Panc1 (cell line): ENCODE results near the gene IQCH. TPM values are rescaled to one million over a fixed set of nuclear protein-coding genes. Genes with fewer than 3 reads are reported as not detected.

Experiments used
- ATAC-seq: fragments of 200-7000 bp; cut with Tn5 transposase; 2 replicates; pipeline ENCODE4 v1.9.1; 2020; ENCODE audit warnings: mild to moderate bottlenecking, moderate library complexity
- BruUV-seq: library from RNA; stranded (reverse); fragments of 400-500 nt; replicated peaks from 2 replicates; lab custom pipeline; 2021; lab: Mats Ljungman, UMichigan
- CTCF ChIA-PET: fragments of 300-600 bp; sonication (Branson Sonifier 250); formaldehyde crosslinking; loops from one replicate; lab custom pipeline; 2022; ENCODE audit warnings: antibody characterized with exemption; lab: Charles Lee
- POLR2A ChIA-PET: fragments of 300-600 bp; sonication (Branson Sonifier 250); formaldehyde crosslinking; loops from one replicate; lab custom pipeline; 2022; ENCODE audit warnings: antibody characterized with exemption; lab: Charles Lee
- DNase-seq: peaks from one replicate; pipeline ENCODE4 v3.0.0-alpha.2; 2010; ENCODE audit warnings: low read depth, low spot score
- H3K27ac ChIP-seq: 2 replicates; pipeline ENCODE4 v1.5.1; 2011; ENCODE audit warnings: mild to moderate bottlenecking, low read length, inconsistent platforms
- H3K27me3 ChIP-seq: fragments of 200-500 bp; sonication (Bioruptor generic); 2 replicates; pipeline ENCODE4 v1.6.0; 2014; ENCODE audit warnings: low read length, inconsistent platforms; ENCODE audit not compliant: control insufficient read depth, insufficient read depth
- H3K36me3 ChIP-seq: fragments of 200-500 bp; sonication (Bioruptor generic); 2 replicates; pipeline ENCODE4 v1.5.1; 2014; ENCODE audit warnings: inconsistent platforms, mild to moderate bottlenecking, low read length, moderate library complexity; ENCODE audit not compliant: control insufficient read depth, insufficient read depth
- H3K4me1 ChIP-seq: 2 replicates; pipeline ENCODE4 v1.5.1; 2011; ENCODE audit warnings: inconsistent platforms, mild to moderate bottlenecking, low read length, moderate library complexity; ENCODE audit not compliant: control insufficient read depth, insufficient read depth
- H3K4me3 ChIP-seq, 2 experiments: 2 replicates each; pipeline ENCODE4 v1.5.1; 2011 to 2012; ENCODE audit warnings: low read depth in 2 of 2, low read length in 2 of 2, mild to moderate bottlenecking in 2 of 2, inconsistent platforms in 1 of 2, moderate library complexity in 1 of 2
- H3K9me3 ChIP-seq: fragments of 200-500 bp; sonication (Bioruptor generic); 2 replicates; pipeline ENCODE4 v1.5.1; 2014; ENCODE audit warnings: low read depth, mild to moderate bottlenecking, inconsistent platforms, low read length, moderate library complexity; ENCODE audit not compliant: control insufficient read depth, insufficient read depth
- CTCF ChIP-seq: fragments of 450-650 bp; IDR thresholded peaks from 2 replicates; pipeline ENCODE4 v1.5.1; 2017; ENCODE audit warnings: mild to moderate bottlenecking
- POLR2AphosphoS5 ChIP-seq: IDR thresholded peaks from 2 replicates; pipeline ENCODE4 v1.6.1; 2012; ENCODE audit warnings: mild to moderate bottlenecking, low read depth, low read length, moderate library complexity
- REST ChIP-seq, 2 experiments: IDR thresholded peaks; 2 replicates each; pipeline ENCODE4 v1.6.1; 2011 to 2012; ENCODE audit warnings: low read depth in 2 of 2, control low read depth in 1 of 2, low read length in 1 of 2, mild to moderate bottlenecking in 1 of 2, moderate library complexity in 1 of 2; ENCODE audit not compliant: insufficient read depth in 1 of 2
- SIN3A ChIP-seq: IDR thresholded peaks from 2 replicates; pipeline ENCODE4 v1.6.1; 2012; ENCODE audit warnings: low read depth, mild to moderate bottlenecking, low read length, moderate library complexity, borderline replicate concordance; ENCODE audit not compliant: insufficient read depth
- TCF7L2 ChIP-seq: IDR thresholded peaks from 2 replicates; pipeline ENCODE4 v1.6.1; 2011; ENCODE audit warnings: mild to moderate bottlenecking, low read depth, low read length, inconsistent platforms
- in situ Hi-C: cut with HindIII; loops from 2 replicates; pipeline ENCODE4 v1.10.0; 2016; ENCODE audit warnings: low sequenced_read_pairs, low pct_unique_long_range_greater_than_20kb
- intact Hi-C: fragments of 100-400 bp; cut with micrococcal nuclease; formaldehyde crosslinking; loops from one replicate; pipeline ENCODE4 v1.10.0; 2022; ENCODE audit not compliant: unreplicated experiment
- total RNA-seq: library from RNA; stranded (reverse); gene quantifications from one replicate; pipeline ENCODE4 v1.2.1, GENCODE V29; 2021; ENCODE audit not compliant: unreplicated experiment

The IQCH gene
- total RNA-seq, 1 experiment from 2014 or later: 3.9 TPM

GRCh38 chr15:67230504-67230903, 24.1 kb upstream of the IQCH start:
- peaks cover 32% of the 10 kb centered on the region for H3K36me3 ChIP-seq
- intact Hi-C loops: no loop called here
- no peaks in the 10 kb centered on the region for H3K27me3 ChIP-seq
- H3K4me1 ChIP-seq: no peaks in the 10 kb centered on the region
- H3K9me3 ChIP-seq: no peaks in the 10 kb centered on the region
- no peak overlapping the region for H3K27ac ChIP-seq
- no peak for TF ChIP-seq CTCF
- in situ Hi-C loops: no loop called here
- no peak for DNase-seq
- POLR2A ChIA-PET: no interaction called here
- CTCF ChIA-PET: no interaction called here
- peak; percentile 68 for ATAC-seq
- no TSS peak for BruUV-seq
- no peak overlapping the region for H3K4me3 ChIP-seq

- in situ Hi-C loops: no loop called here
- no peak for DNase-seq
- H3K4me1 ChIP-seq: no peaks in the 10 kb centered on the region
- no peak for ATAC-seq
- H3K27ac ChIP-seq: no peak overlapping the region
- no peaks in the 10 kb centered on the region for H3K9me3 ChIP-seq
- ChIA-PET POLR2A (interaction anchor here (0.7 kb wide), 1 partner anchor 89 kb away, joined by 10 read pairs; no protein-coding TSS in a partner anchor), CTCF (no interaction called here)
- intact Hi-C loops: no loop called here
- BruUV-seq: no TSS peak
- H3K27me3 ChIP-seq: no peaks in the 10 kb centered on the region
- H3K36me3 ChIP-seq: peaks cover 28% of the 10 kb centered on the region
- no peak for TF ChIP-seq CTCF
- TF ChIP-seq TCF7L2: no peak
- no peak for TF ChIP-seq REST (IDR thresholded peaks at IDR 0.05; ENCODE audit: insufficient read depth in 1 of 2, low read depth in 2 of 2, low read length in 1 of 2)
- no peak for TF ChIP-seq SIN3A
- no peak for TF ChIP-seq POLR2AphosphoS5
- no peak overlapping the region for H3K4me3 ChIP-seq
These were observed 22.0 kb upstream of the IQCH start for GRCh38 chr15:67232591-67232990.
